Transverse colon (tissue), 4 donors: ENCODE measurements around the gene PAWR.

Experiments
- EP300 ChIP-seq: sonication (generic); formaldehyde crosslinking; IDR thresholded peaks from one replicate; pipeline ENCODE4 v1.6.1; 2017; ENCODE audit warnings: antibody characterized with exemption, low read depth
- POLR2A ChIP-seq: fragments of 450-650 bp; IDR thresholded peaks from one replicate; pipeline ENCODE4 v1.6.1; 2016; ENCODE audit warnings: antibody characterized with exemption, mild to moderate bottlenecking, moderate library complexity
- POLR2AphosphoS5 ChIP-seq, 3 donors: sonication (generic); formaldehyde crosslinking; IDR thresholded peaks; one replicate each; pipeline ENCODE4 v1.6.1; 2016; ENCODE audit warnings: antibody characterized with exemption in 3 of 3
- TF ChIP-seq, protein P1 (sequence below), 5 experiments: fragments of 200-600 bp in 3 of 5; fragments of 450-650 bp in 2 of 5; sonication (generic) in 3 of 5; IDR thresholded peaks; 1 replicate in 2 of 5; 2 replicates in 3 of 5; pipeline ENCODE4 v1.5.1; 2016 to 2017; ENCODE audit warnings: antibody characterized with exemption in 5 of 5, inconsistent platforms in 3 of 5, mild to moderate bottlenecking in 2 of 5, moderate library complexity in 1 of 5

DNA sequence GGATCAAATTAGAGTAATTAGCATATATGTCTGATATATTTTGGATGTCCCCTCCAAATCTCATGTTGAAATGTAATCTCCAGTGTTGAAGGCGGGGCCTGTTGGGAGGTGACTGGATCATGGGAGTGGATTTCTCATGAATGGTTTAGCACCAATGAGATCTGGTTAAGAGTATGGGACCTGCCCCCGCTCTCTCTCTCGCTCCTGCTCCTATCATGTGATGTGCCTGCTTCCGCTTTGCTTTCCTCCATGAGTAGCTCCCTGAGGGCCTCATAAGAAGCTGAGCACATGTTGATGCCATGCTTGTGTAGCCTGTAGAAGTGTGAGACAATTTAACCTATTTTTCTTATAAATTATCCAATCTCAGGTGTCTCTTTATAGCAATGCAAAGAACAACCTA is 73.1 kb downstream of the PAWR start:
- TF ChIP-seq, protein P1, sequence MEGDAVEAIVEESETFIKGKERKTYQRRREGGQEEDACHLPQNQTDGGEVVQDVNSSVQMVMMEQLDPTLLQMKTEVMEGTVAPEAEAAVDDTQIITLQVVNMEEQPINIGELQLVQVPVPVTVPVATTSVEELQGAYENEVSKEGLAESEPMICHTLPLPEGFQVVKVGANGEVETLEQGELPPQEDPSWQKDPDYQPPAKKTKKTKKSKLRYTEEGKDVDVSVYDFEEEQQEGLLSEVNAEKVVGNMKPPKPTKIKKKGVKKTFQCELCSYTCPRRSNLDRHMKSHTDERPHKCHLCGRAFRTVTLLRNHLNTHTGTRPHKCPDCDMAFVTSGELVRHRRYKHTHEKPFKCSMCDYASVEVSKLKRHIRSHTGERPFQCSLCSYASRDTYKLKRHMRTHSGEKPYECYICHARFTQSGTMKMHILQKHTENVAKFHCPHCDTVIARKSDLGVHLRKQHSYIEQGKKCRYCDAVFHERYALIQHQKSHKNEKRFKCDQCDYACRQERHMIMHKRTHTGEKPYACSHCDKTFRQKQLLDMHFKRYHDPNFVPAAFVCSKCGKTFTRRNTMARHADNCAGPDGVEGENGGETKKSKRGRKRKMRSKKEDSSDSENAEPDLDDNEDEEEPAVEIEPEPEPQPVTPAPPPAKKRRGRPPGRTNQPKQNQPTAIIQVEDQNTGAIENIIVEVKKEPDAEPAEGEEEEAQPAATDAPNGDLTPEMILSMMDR (IDR thresholded peaks at IDR 0.05), result no peak
- TF ChIP-seq POLR2A (no peak), POLR2AphosphoS5 (IDR thresholded peaks at IDR 0.05) (no peak), EP300 (no peak)
